Large intestine (tissue), 3 donors: ENCODE results near the gene DNAJC5. TPM values are rescaled to one million over a fixed set of nuclear protein-coding genes. Genes with fewer than 3 reads are reported as not detected.

Source experiments
- DNase-seq, 2 donors: peaks; one replicate each; pipeline versions ENCODE4 v3.0.0 to v3.0.0-alpha.2; 2013
- H3K27ac ChIP-seq: one replicate; pipeline ENCODE4 v1.5.1; 2013; ENCODE audit warnings: low read length
- H3K27me3 ChIP-seq: 2 replicates; pipeline ENCODE4 v1.6.1; 2013; ENCODE audit warnings: low read length; ENCODE audit not compliant: control insufficient read depth, insufficient read depth
- H3K36me3 ChIP-seq: 2 replicates; pipeline ENCODE4 v1.6.1; 2013; ENCODE audit warnings: low read length; ENCODE audit not compliant: control insufficient read depth, insufficient read depth
- H3K4me1 ChIP-seq: one replicate; pipeline ENCODE4 v1.6.1; 2013; ENCODE audit warnings: low read length; ENCODE audit not compliant: control insufficient read depth, insufficient read depth
- H3K4me3 ChIP-seq: one replicate; pipeline ENCODE4 v1.5.1; 2013; ENCODE audit warnings: low read length
- H3K9me3 ChIP-seq: one replicate; pipeline ENCODE4 v1.6.1; 2013; ENCODE audit warnings: mild to moderate bottlenecking, low read depth, low read length, moderate library complexity; ENCODE audit not compliant: control insufficient read depth
- WGBS: methylation state at CpG from one replicate; pipeline ENCODE4 v1.1.5; 2013; ENCODE audit warnings: low lambda C conversion rate; ENCODE audit not compliant: insufficient coverage; 5-methylcytosine and 5-hydroxymethylcytosine counted together
- polyA plus RNA-seq: library from polyadenylated mRNA; unstranded; fragments of 120-200 nt; gene quantifications from one replicate; pipeline ENCODE4 v1.2.1, GENCODE V29; 2013

The DNAJC5 gene
- polyA plus RNA-seq, 1 donor, result 21.9 TPM

- H3K9me3 ChIP-seq, result no peaks in the 10 kb centered on the region
- no peak overlapping the region for H3K4me3 ChIP-seq
- no peaks in the 10 kb centered on the region for H3K27me3 ChIP-seq
- no peaks in the 10 kb centered on the region for H3K4me1 ChIP-seq
- no peak for DNase-seq
- H3K27ac ChIP-seq, result no peak overlapping the region
- peaks cover 86% of the 10 kb centered on the region for H3K36me3 ChIP-seq
- no CpG with 5 or more reads among the region's 37 CpGs for WGBS
These were observed 36.1 kb downstream of the DNAJC5 start for GRCh38 chr20:63930971-63931553.

GRCh38 chr20:63931735-63932134 lies 36.8 kb downstream of the DNAJC5 start:
- H3K27me3 ChIP-seq, result no peaks in the 10 kb centered on the region
- peaks cover 82% of the 10 kb centered on the region for H3K36me3 ChIP-seq
- no peak overlapping the region for H3K27ac ChIP-seq
- no peaks in the 10 kb centered on the region for H3K4me1 ChIP-seq
- WGBS, result no CpG with 5 or more reads among the region's 19 CpGs
- no peak for DNase-seq
- H3K9me3 ChIP-seq, result no peaks in the 10 kb centered on the region
- H3K4me3 ChIP-seq, result no peak overlapping the region

- Histone ChIP-seq H3K36me3 (peaks cover 78% of the 10 kb centered on the region), H3K27me3 (no peaks in the 10 kb centered on the region), H3K27ac (no peak overlapping the region), H3K4me1 (no peaks in the 10 kb centered on the region), H3K9me3 (no peaks in the 10 kb centered on the region), H3K4me3 (no peak overlapping the region)
- DNase-seq, result no peak
- no CpG with 5 or more reads among the region's 17 CpGs for WGBS
These were observed 37.8 kb downstream of the DNAJC5 start for GRCh38 chr20:63932606-63933160.

- Histone ChIP-seq H3K27me3 (no peaks in the 10 kb centered on the region), H3K9me3 (peaks cover 4% of the 10 kb centered on the region), H3K36me3 (peaks cover 70% of the 10 kb centered on the region), H3K27ac (no peak overlapping the region), H3K4me3 (no peak overlapping the region), H3K4me1 (no peaks in the 10 kb centered on the region)
- WGBS, result no CpG with 5 or more reads among the region's 5 CpGs
- no peak for DNase-seq
These were observed 38.7 kb downstream of the DNAJC5 start for GRCh38 chr20:63933646-63934045.

GRCh38 chr20:63934271-63935068 lies 39.5 kb downstream of the DNAJC5 start:
- no peaks in the 10 kb centered on the region for H3K4me1 ChIP-seq
- DNase-seq, result no peak
- H3K27ac ChIP-seq, result no peak overlapping the region
- no CpG with 5 or more reads among the region's 37 CpGs for WGBS
- H3K4me3 ChIP-seq, result no peak overlapping the region
- peaks cover 9% of the 10 kb centered on the region for H3K9me3 ChIP-seq
- no peaks in the 10 kb centered on the region for H3K27me3 ChIP-seq
- H3K36me3 ChIP-seq, result peaks cover 71% of the 10 kb centered on the region

GRCh38 chr20:63935447-63935846 lies 40.5 kb downstream of the DNAJC5 start:
- peaks cover 13% of the 10 kb centered on the region for H3K9me3 ChIP-seq
- no peaks in the 10 kb centered on the region for H3K27me3 ChIP-seq
- no peak overlapping the region for H3K27ac ChIP-seq
- no CpG with 5 or more reads among the region's 9 CpGs for WGBS
- H3K36me3 ChIP-seq, result peaks cover 72% of the 10 kb centered on the region
- DNase-seq, result no peak
- no peaks in the 10 kb centered on the region for H3K4me1 ChIP-seq
- no peak overlapping the region for H3K4me3 ChIP-seq

- DNase-seq, result no peak
- Histone ChIP-seq H3K27me3 (no peaks in the 10 kb centered on the region), H3K36me3 (peaks cover 67% of the 10 kb centered on the region), H3K4me1 (peaks cover under 1% of the 10 kb centered on the region), H3K27ac (no peak overlapping the region), H3K9me3 (peaks cover 30% of the 10 kb centered on the region), H3K4me3 (no peak overlapping the region)
- WGBS, result 89% methylated on average over 6 of the region's 14 CpGs
These were observed 42.7 kb downstream of the DNAJC5 start for GRCh38 chr20:63937596-63937995.

GRCh38 chr20:63939061-63939935 lies 44.4 kb downstream of the DNAJC5 start:
- peaks cover 30% of the 10 kb centered on the region for H3K9me3 ChIP-seq
- peaks cover 4% of the 10 kb centered on the region for H3K4me1 ChIP-seq
- no peak overlapping the region for H3K4me3 ChIP-seq
- H3K27ac ChIP-seq, result no peak overlapping the region
- no peak for DNase-seq
- no peaks in the 10 kb centered on the region for H3K27me3 ChIP-seq
- peaks cover 68% of the 10 kb centered on the region for H3K36me3 ChIP-seq
- WGBS, result no CpG with 5 or more reads among the region's 33 CpGs

GRCh38 chr20:63940071-63940471 lies 45.1 kb downstream of the DNAJC5 start:
- no peaks in the 10 kb centered on the region for H3K27me3 ChIP-seq
- no CpG with 5 or more reads among the region's 23 CpGs for WGBS
- peaks cover 30% of the 10 kb centered on the region for H3K9me3 ChIP-seq
- no peak for DNase-seq
- H3K4me1 ChIP-seq, result peaks cover 4% of the 10 kb centered on the region
- H3K27ac ChIP-seq, result no peak overlapping the region
- H3K4me3 ChIP-seq, result no peak overlapping the region
- peaks cover 68% of the 10 kb centered on the region for H3K36me3 ChIP-seq
